GM10266 (cell line): Measurements from ENCODE around the gene AKAP12.

ENCODE experiments used
- DNase-seq: peaks from one replicate; pipeline ENCODE4 v3.0.0; 2012; ENCODE audit errors: extremely low spot score
- TF ChIP-seq, protein P1 (sequence below): IDR thresholded peaks from 2 replicates; pipeline ENCODE4 v1.5.1; 2012; ENCODE audit warnings: mild to moderate bottlenecking, low read depth; ENCODE audit not compliant: control insufficient read depth, insufficient read depth; ENCODE audit errors: missing control alignments

The AKAP12 gene

DNA sequence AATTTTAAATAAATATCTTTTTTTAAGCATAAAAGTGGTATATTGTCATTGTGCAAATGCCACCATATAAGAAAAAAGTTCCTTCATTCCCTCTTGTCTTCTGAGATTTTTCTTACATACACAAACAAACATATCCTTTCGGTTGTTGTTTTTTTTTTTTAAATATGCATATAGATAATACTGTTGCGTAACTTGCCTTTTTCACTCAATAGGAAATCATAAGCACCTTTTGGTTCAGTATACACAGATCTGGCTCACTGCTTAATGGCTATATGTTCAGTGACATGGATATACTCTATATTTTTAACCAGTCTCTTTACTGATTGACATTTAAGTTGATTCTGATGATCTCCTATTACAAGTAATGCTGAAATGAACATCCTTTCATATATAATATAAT, 40.1 kb downstream of the AKAP12 start:
- DNase-seq, result no peak
- TF ChIP-seq, protein P1, sequence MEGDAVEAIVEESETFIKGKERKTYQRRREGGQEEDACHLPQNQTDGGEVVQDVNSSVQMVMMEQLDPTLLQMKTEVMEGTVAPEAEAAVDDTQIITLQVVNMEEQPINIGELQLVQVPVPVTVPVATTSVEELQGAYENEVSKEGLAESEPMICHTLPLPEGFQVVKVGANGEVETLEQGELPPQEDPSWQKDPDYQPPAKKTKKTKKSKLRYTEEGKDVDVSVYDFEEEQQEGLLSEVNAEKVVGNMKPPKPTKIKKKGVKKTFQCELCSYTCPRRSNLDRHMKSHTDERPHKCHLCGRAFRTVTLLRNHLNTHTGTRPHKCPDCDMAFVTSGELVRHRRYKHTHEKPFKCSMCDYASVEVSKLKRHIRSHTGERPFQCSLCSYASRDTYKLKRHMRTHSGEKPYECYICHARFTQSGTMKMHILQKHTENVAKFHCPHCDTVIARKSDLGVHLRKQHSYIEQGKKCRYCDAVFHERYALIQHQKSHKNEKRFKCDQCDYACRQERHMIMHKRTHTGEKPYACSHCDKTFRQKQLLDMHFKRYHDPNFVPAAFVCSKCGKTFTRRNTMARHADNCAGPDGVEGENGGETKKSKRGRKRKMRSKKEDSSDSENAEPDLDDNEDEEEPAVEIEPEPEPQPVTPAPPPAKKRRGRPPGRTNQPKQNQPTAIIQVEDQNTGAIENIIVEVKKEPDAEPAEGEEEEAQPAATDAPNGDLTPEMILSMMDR, result no peak

DNA sequence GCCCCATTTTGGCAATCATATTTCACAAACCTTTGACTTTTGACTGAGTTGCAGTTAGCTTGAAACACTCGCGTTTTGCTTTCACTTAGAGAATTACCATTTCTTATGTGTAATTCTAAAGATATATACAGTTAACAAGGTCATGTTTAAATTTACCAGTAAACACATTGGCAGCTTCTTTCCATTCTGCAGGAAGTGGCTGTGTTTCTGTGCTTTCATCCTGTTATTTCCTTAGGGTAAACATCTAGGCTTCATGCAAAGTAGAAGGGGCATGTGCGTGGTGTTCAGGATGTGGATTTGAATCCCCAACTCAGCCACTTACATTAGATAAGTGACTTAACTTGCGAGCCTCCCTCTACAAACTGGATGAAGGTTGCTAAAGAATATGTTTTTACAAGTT, 41.1 kb downstream of the AKAP12 start:
- TF ChIP-seq, protein P1, result no peak
- DNase-seq, result no peak

DNA sequence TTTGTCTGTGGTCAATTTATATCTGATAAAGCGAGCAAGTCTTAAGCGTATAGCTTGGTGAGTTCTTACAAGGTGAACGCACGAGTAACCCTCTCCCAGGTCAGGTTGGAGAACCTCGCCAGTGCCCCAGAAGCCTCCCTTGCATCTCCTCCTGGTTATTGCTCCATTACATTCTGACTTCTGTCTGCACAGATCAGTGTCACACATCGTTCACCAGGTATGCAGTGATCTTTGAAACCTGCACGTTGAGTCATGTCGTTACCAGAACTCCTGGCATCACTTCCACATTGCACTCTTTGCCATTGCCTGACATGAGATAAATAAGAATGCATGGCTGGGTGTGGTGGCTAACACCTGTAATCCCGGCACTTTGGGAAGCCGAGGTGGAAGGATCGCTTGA, 44.2 kb downstream of the AKAP12 start:
- peak; percentile 17 for DNase-seq
- TF ChIP-seq, protein P1, result no peak

GRCh38 chr6:151284548-151285017, 44.8 kb downstream of the AKAP12 start:
- TF ChIP-seq, protein P1, result no peak
- DNase-seq, result peak; percentile 12

DNA sequence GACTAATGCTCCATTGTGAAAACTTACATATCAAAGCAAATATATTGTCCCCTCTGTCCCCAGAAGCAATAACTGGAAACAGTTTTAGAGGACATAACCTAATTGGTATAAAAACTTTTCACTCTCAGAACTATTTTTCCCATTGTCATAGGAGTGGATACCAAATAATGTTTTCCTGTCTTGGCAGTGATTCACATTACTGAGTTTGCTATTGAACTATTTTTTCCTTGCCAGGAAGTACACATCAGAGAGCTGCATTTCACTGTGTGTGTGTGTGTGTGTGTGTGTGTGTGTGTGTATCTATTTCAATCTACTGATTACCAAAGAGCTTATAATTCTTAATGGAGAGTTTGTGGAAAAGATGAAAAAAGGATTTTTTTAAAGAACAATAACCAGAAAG, 45.4 kb downstream of the AKAP12 start:
- DNase-seq, result no peak

GRCh38 chr6:151286214-151286613, 46.4 kb downstream of the AKAP12 start:
- TF ChIP-seq, protein P1, result no peak
- DNase-seq, result no peak

More for the DNA sequence above, 45.4 kb downstream of the AKAP12 start:
- TF ChIP-seq, protein P1, result no peak

DNA sequence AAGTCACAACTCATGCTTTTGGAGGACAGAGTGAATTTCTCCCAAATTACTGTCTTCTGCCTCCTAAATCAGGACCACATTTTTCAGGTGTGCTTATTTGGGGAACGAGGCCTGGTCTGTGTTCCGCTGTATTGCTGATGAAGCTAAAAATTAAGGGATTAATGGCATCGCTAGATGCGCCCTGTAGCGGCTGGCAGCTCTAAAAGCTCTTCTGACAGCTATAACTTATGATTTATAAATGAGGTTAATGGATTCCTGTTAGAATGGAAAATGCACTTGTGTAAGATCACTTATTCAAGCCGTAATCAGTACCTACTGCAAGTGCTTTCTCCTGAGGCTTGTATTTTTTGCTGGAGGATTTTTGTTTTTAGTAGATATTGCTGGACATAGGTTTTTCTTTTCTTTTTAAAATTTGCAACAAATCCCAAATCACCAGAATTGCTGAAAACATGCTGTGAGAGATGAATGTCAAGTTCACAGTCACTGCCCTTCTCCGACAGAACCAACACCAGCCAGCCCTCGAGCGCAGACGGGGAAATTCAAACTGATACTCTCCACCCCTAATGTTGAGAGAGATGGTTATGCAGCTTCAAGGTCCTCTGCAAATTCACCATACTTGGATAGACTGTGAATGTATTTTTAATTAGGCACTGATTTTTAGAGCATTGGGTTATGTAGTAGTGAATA, 49.1 kb downstream of the AKAP12 start:
- TF ChIP-seq, protein P1, result no peak
- DNase-seq, result no peak
